HUES48 (cell line): Measurements from ENCODE around the gene FKBP1C.
"Not testable (repeated sequence)": the region's sequence is repeated elsewhere in the genome, so short reads cannot be mapped to it uniquely, and the experiment has no call there.

Experiments used
- H3K27ac ChIP-seq: one replicate; pipeline ENCODE4 v1.7.0; 2013; ENCODE audit warnings: low read depth, low read length, inconsistent platforms
- H3K27me3 ChIP-seq: 2 replicates; pipeline ENCODE4 v1.6.1; 2013; ENCODE audit warnings: mild to moderate bottlenecking, low read length; ENCODE audit not compliant: control insufficient read depth, insufficient read depth
- H3K36me3 ChIP-seq: 2 replicates; pipeline ENCODE4 v1.6.1; 2013; ENCODE audit warnings: low read length; ENCODE audit not compliant: control insufficient read depth, insufficient read depth
- H3K4me1 ChIP-seq: 2 replicates; pipeline ENCODE4 v1.6.1; 2013; ENCODE audit warnings: mild to moderate bottlenecking, low read length; ENCODE audit not compliant: control insufficient read depth, insufficient read depth
- H3K4me3 ChIP-seq: 2 replicates; pipeline ENCODE4 v1.5.1; 2013; ENCODE audit warnings: mild to moderate bottlenecking, low read depth, low read length
- H3K9ac ChIP-seq: 2 replicates; pipeline ENCODE4 v1.6.1; 2013; ENCODE audit warnings: mild to moderate bottlenecking, low read depth, low read length, moderate library complexity
- H3K9me3 ChIP-seq: 2 replicates; pipeline ENCODE4 v1.6.1; 2013; ENCODE audit warnings: low read length; ENCODE audit not compliant: control insufficient read depth, insufficient read depth

The FKBP1C gene

GRCh38 chr6:63211343-63211742 lies at the start of gene FKBP1C:
FKBP1C (plus strand) TSS chr6:63211469.
- H3K4me1 ChIP-seq, H3K36me3 ChIP-seq, H3K27ac ChIP-seq, H3K27me3 ChIP-seq, H3K9ac ChIP-seq, H3K4me3 ChIP-seq: not testable (repeated sequence)
- H3K9me3 ChIP-seq: peaks cover 19% of the 10 kb centered on the region

GRCh38 chr6:63164047-63164803 lies 47.0 kb upstream of the FKBP1C start:
- H3K9me3 ChIP-seq, H3K36me3 ChIP-seq, H3K9ac ChIP-seq, H3K4me3 ChIP-seq, H3K4me1 ChIP-seq, H3K27ac ChIP-seq, H3K27me3 ChIP-seq: not testable (repeated sequence)

GRCh38 chr6:63174173-63174572 lies 37.1 kb upstream of the FKBP1C start:
- H3K9ac ChIP-seq: no peak overlapping the region
- H3K27ac ChIP-seq: no peak overlapping the region
- H3K27me3 ChIP-seq: no peaks in the 10 kb centered on the region
- H3K9me3 ChIP-seq: no peaks in the 10 kb centered on the region
- H3K4me1 ChIP-seq: no peaks in the 10 kb centered on the region
- no peak overlapping the region for H3K4me3 ChIP-seq
- no peaks in the 10 kb centered on the region for H3K36me3 ChIP-seq

- no peaks in the 10 kb centered on the region for H3K36me3 ChIP-seq
- no peak overlapping the region for H3K4me3 ChIP-seq
- no peak overlapping the region for H3K27ac ChIP-seq
- no peaks in the 10 kb centered on the region for H3K9me3 ChIP-seq
- H3K4me1 ChIP-seq: no peaks in the 10 kb centered on the region
- no peak overlapping the region for H3K9ac ChIP-seq
- H3K27me3 ChIP-seq: no peaks in the 10 kb centered on the region
Observed at GRCh38 chr6:63176181-63176580, 35.1 kb upstream of the FKBP1C start.

GRCh38 chr6:63180367-63180766 lies 30.9 kb upstream of the FKBP1C start:
- H3K4me3 ChIP-seq: no peak overlapping the region
- no peak overlapping the region for H3K9ac ChIP-seq
- H3K36me3 ChIP-seq: no peaks in the 10 kb centered on the region
- H3K9me3 ChIP-seq: no peaks in the 10 kb centered on the region
- no peaks in the 10 kb centered on the region for H3K4me1 ChIP-seq
- H3K27ac ChIP-seq: no peak overlapping the region
- H3K27me3 ChIP-seq: no peaks in the 10 kb centered on the region

- H3K4me1 ChIP-seq: no peaks in the 10 kb centered on the region
- H3K9ac ChIP-seq: no peak overlapping the region
- no peaks in the 10 kb centered on the region for H3K27me3 ChIP-seq
- no peaks in the 10 kb centered on the region for H3K36me3 ChIP-seq
- no peaks in the 10 kb centered on the region for H3K9me3 ChIP-seq
- H3K4me3 ChIP-seq: no peak overlapping the region
- no peak overlapping the region for H3K27ac ChIP-seq
Observed at GRCh38 chr6:63186970-63187369, 24.3 kb upstream of the FKBP1C start.

- Histone ChIP-seq H3K4me3 (no peak overlapping the region), H3K36me3 (no peaks in the 10 kb centered on the region), H3K9me3 (no peaks in the 10 kb centered on the region), H3K4me1 (no peaks in the 10 kb centered on the region), H3K27me3 (no peaks in the 10 kb centered on the region), H3K9ac (no peak overlapping the region), H3K27ac (no peak overlapping the region)
Observed at GRCh38 chr6:63188828-63189227, 22.4 kb upstream of the FKBP1C start.

GRCh38 chr6:63193324-63193723 lies 17.9 kb upstream of the FKBP1C start:
- no peaks in the 10 kb centered on the region for H3K27me3 ChIP-seq
- H3K27ac ChIP-seq: no peak overlapping the region
- peaks cover 3% of the 10 kb centered on the region; the same call in 1 of the 2 replicates for H3K9me3 ChIP-seq
- H3K4me1 ChIP-seq: no peaks in the 10 kb centered on the region
- H3K9ac ChIP-seq: no peak overlapping the region
- H3K4me3 ChIP-seq: no peak overlapping the region
- H3K36me3 ChIP-seq: no peaks in the 10 kb centered on the region

GRCh38 chr6:63197741-63198140 lies 13.5 kb upstream of the FKBP1C start:
- no peaks in the 10 kb centered on the region for H3K4me1 ChIP-seq
- no peak overlapping the region for H3K9ac ChIP-seq
- H3K27ac ChIP-seq: no peak overlapping the region
- no peak overlapping the region for H3K4me3 ChIP-seq
- peaks cover 9% of the 10 kb centered on the region for H3K9me3 ChIP-seq
- H3K27me3 ChIP-seq: no peaks in the 10 kb centered on the region
- H3K36me3 ChIP-seq: no peaks in the 10 kb centered on the region

- Histone ChIP-seq H3K27ac (no peak overlapping the region), H3K4me3 (no peak overlapping the region), H3K9me3 (peaks cover 18% of the 10 kb centered on the region), H3K9ac (no peak overlapping the region), H3K4me1 (no peaks in the 10 kb centered on the region), H3K27me3 (no peaks in the 10 kb centered on the region), H3K36me3 (no peaks in the 10 kb centered on the region)
Observed at GRCh38 chr6:63213325-63213724, 2.1 kb downstream of the FKBP1C start.

GRCh38 chr6:63214816-63215215 lies 3.5 kb downstream of the FKBP1C start:
- Histone ChIP-seq H3K9me3 (peaks cover 18% of the 10 kb centered on the region), H3K9ac (no peak overlapping the region), H3K4me3 (no peak overlapping the region), H3K4me1 (no peaks in the 10 kb centered on the region), H3K36me3 (no peaks in the 10 kb centered on the region), H3K27ac (no peak overlapping the region), H3K27me3 (no peaks in the 10 kb centered on the region)
